ENCODE measurements around the gene CIZ1. TPM values are rescaled to one million over a fixed set of nuclear protein-coding genes. Genes with fewer than 3 reads are reported as not detected.
A peak's percentile ranks its signal among the peaks of the same experiment; 100 is the strongest.

Gene CIZ1
- total and polyA plus RNA-seq, 10 of the 15 experiments (the other 5 are each of a cell fraction or from before 2014, with no cell fraction given), result 1.8 to 91.6 (median 35.4) TPM

GRCh38 chr9:128118472-128118857, 72.9 kb downstream of the CIZ1 start:
- ATAC-seq (no peak), DNase-seq (ENCODE audit: low read depth, low spot score) (no peak), FAIRE-seq (no peak)
- ChIA-PET RAD21 (ENCODE audit: unreplicated experiment) (interaction anchor here (0.6 to 2.4 kb wide), 5 partner anchors 10 to 175 kb away, joined by 4 to 11 read pairs (median 7); no protein-coding TSS in a partner anchor), POLR2A (no interaction called here), CTCF (interaction anchor here (1.4 to 6.1 kb wide), 11 partner anchors 8 to 176 kb away, joined by 3 to 84 read pairs (median 13); partner anchors contain the start of gene PTGES2), SMC1A (ENCODE audit: uncharacterized antibody, unreplicated experiment) (interaction anchor here (0.8 to 3.0 kb wide), 7 partner anchors 10 to 84 kb away, joined by 3 to 10 read pairs (median 4); partner anchors contain the start of gene NAIF1)
- H3K9me3 ChIP-seq (replicated peaks; ENCODE audit: control insufficient read depth, insufficient read depth, low read length), result no peaks in the 10 kb centered on the region
- intact Hi-C loops (cut with micrococcal nuclease; ENCODE audit: unreplicated experiment) (no loop called here), in situ Hi-C loops (cut with MboI) (no loop called here)
- H3K4me1 ChIP-seq (ENCODE audit: control insufficient read depth, insufficient read depth, low read length), result peaks cover 23% of the 10 kb centered on the region
- TF ChIP-seq PAX5 (IDR thresholded peaks at IDR 0.05; ENCODE audit: borderline replicate concordance, low read depth, low read length) (no peak), POLR2A (IDR thresholded peaks at IDR 0.05; ENCODE audit: low read depth, low read length) (peak; percentile 27; the same call in 1 of the 2 replicates), NFYA (IDR thresholded peaks at IDR 0.05; ENCODE audit: borderline replicate concordance, low read depth, low read length) (no peak), HDGF (IDR thresholded peaks at IDR 0.05) (0 out of 2 replicates have a peak, but pooled peaks have one; percentile 20), GABPA (IDR thresholded peaks at IDR 0.05; ENCODE audit: low read depth) (no peak)
- H3K27ac ChIP-seq (ENCODE audit: control insufficient read depth, insufficient read depth), result no peak overlapping the region
- no peaks in the 10 kb centered on the region for H4K20me1 ChIP-seq (ENCODE audit: control insufficient read depth, insufficient read depth)
- no peaks in the 10 kb centered on the region for H3K79me2 ChIP-seq (ENCODE audit: control insufficient read depth, insufficient read depth, low read length)
- H2AFZ ChIP-seq (ENCODE audit: control insufficient read depth, low read depth, low read length), result no peak overlapping the region
- H3K27me3 ChIP-seq (replicated peaks in 1 of 2; ENCODE audit: control insufficient read depth in 2 of 2, insufficient read depth in 2 of 2, low read length in 1 of 2), result no peaks in the 10 kb centered on the region
- peaks cover 11 to 17% of the 10 kb centered on the region in 2 experiments; a peak in 3 of 4 replicates for H3K36me3 ChIP-seq (ENCODE audit: control insufficient read depth in 2 of 2, insufficient read depth in 2 of 2, low read length in 1 of 2)
- 41% methylated on average over 3 of the region's 3 CpGs for WGBS (ENCODE audit: insufficient coverage, insufficient replicate concordance, low lambda C conversion rate, missing lambda C conversion rate)
- H3K4me2 ChIP-seq (ENCODE audit: control insufficient read depth, insufficient read depth), result no peak overlapping the region
- H3K9ac ChIP-seq (ENCODE audit: control insufficient read depth, insufficient read depth, low read length), result no peak overlapping the region
- BruUV-seq (replicated peaks), result no TSS peak
- H3K4me3 ChIP-seq, result no peak overlapping the region

GRCh38 chr9:128117613-128118471, 73.5 kb downstream of the CIZ1 start:
- no peaks in the 10 kb centered on the region for H3K27me3 ChIP-seq (replicated peaks in 1 of 2; ENCODE audit: control insufficient read depth in 2 of 2, insufficient read depth in 2 of 2, low read length in 1 of 2)
- peaks cover 23% of the 10 kb centered on the region for H3K4me1 ChIP-seq (ENCODE audit: control insufficient read depth, insufficient read depth, low read length)
- H3K79me2 ChIP-seq (ENCODE audit: control insufficient read depth, insufficient read depth, low read length), result no peaks in the 10 kb centered on the region
- intact Hi-C loops (cut with micrococcal nuclease; ENCODE audit: unreplicated experiment), result loop anchor here (1.0 kb wide), 1 partner anchor 175 kb away; no protein-coding TSS in a partner anchor
- no peak overlapping the region for H2AFZ ChIP-seq (ENCODE audit: control insufficient read depth, low read depth, low read length)
- no peak overlapping the region for H3K9ac ChIP-seq (ENCODE audit: control insufficient read depth, insufficient read depth, low read length)
- in situ Hi-C loops (cut with MboI), result no loop called here
- DNase-seq (ENCODE audit: low read depth, low spot score) (no peak), FAIRE-seq (peak; percentile 98), ATAC-seq (peak; percentile 79)
- no peak overlapping the region for H3K4me3 ChIP-seq
- no peaks in the 10 kb centered on the region for H4K20me1 ChIP-seq (ENCODE audit: control insufficient read depth, insufficient read depth)
- no TSS peak for BruUV-seq (replicated peaks)
- ChIA-PET CTCF (interaction anchor here (0.6 to 6.1 kb wide), 33 partner anchors 9 to 224 kb away, joined by 3 to 84 read pairs (median 4); partner anchors contain the start of genes NAIF1 and PTGES2), POLR2A (interaction anchor here (0.5 to 2.8 kb wide), 2 partner anchors 11 to 82 kb away, joined by 3 to 10 read pairs; no protein-coding TSS in a partner anchor), SMC1A (ENCODE audit: uncharacterized antibody, unreplicated experiment) (interaction anchor here (0.6 to 3.3 kb wide), 14 partner anchors 11 to 218 kb away, joined by 3 to 11 read pairs (median 4); partner anchors contain the start of gene NAIF1), RAD21 (ENCODE audit: unreplicated experiment) (interaction anchor here (0.6 to 2.4 kb wide), 10 partner anchors 11 to 252 kb away, joined by 3 to 11 read pairs (median 4); no protein-coding TSS in a partner anchor)
- peaks cover 12 to 15% of the 10 kb centered on the region in 2 experiments; a peak in 3 of 4 replicates for H3K36me3 ChIP-seq (ENCODE audit: control insufficient read depth in 2 of 2, insufficient read depth in 2 of 2, low read length in 1 of 2)
- H3K9me3 ChIP-seq (replicated peaks; ENCODE audit: control insufficient read depth, insufficient read depth, low read length), result no peaks in the 10 kb centered on the region
- no peak overlapping the region for H3K4me2 ChIP-seq (ENCODE audit: control insufficient read depth, insufficient read depth)
- 15% methylated on average over 27 of the region's 27 CpGs for whole genome bisulfite sequencing (ENCODE audit: insufficient coverage, insufficient replicate concordance, low lambda C conversion rate, missing lambda C conversion rate)
- H3K27ac ChIP-seq (ENCODE audit: control insufficient read depth, insufficient read depth), result no peak overlapping the region
- TF ChIP-seq, protein P1, sequence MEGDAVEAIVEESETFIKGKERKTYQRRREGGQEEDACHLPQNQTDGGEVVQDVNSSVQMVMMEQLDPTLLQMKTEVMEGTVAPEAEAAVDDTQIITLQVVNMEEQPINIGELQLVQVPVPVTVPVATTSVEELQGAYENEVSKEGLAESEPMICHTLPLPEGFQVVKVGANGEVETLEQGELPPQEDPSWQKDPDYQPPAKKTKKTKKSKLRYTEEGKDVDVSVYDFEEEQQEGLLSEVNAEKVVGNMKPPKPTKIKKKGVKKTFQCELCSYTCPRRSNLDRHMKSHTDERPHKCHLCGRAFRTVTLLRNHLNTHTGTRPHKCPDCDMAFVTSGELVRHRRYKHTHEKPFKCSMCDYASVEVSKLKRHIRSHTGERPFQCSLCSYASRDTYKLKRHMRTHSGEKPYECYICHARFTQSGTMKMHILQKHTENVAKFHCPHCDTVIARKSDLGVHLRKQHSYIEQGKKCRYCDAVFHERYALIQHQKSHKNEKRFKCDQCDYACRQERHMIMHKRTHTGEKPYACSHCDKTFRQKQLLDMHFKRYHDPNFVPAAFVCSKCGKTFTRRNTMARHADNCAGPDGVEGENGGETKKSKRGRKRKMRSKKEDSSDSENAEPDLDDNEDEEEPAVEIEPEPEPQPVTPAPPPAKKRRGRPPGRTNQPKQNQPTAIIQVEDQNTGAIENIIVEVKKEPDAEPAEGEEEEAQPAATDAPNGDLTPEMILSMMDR (IDR thresholded peaks at IDR 0.05 in 2 of 3, conservative IDR thresholded peaks at IDR 0.05 in 1 of 3; ENCODE audit: control insufficient read depth in 2 of 3, extremely low read depth in 1 of 3, insufficient read depth in 1 of 3, low read depth in 3 of 3, low read length in 3 of 3), result peak; percentile 100; a peak in 5 of 6 replicates
- TF ChIP-seq PBX3 (IDR thresholded peaks at IDR 0.05; ENCODE audit: insufficient replicate concordance, low read depth, low read length) (no peak), CREM (IDR thresholded peaks at IDR 0.05; ENCODE audit: low read depth) (peak; percentile 75), NR2C1 (IDR thresholded peaks at IDR 0.05) (no peak), HCFC1 (IDR thresholded peaks at IDR 0.05; ENCODE audit: low read length) (peak; percentile 47), KAT2A (conservative IDR thresholded peaks at IDR 0.05; ENCODE audit: control insufficient read depth, low read depth, low read length) (no peak), EP300 (IDR thresholded peaks at IDR 0.05; ENCODE audit: borderline replicate concordance in 1 of 2, control insufficient read depth in 1 of 2, low read depth in 2 of 2, low read length in 2 of 2) (no peak)
